Activated CD8-positive, alpha-beta memory T cell treated with anti-CD3 and anti-CD28 coated beads for 36 hours (primary cell): ENCODE data around the gene PLAAT4. TPM values are rescaled to one million over a fixed set of nuclear protein-coding genes. Genes with fewer than 3 reads are reported as not detected.

Source experiments
- CTCF ChIA-PET: fragments of 350-600 bp; sonication (Branson Sonifier 250); formaldehyde crosslinking; loops from one replicate; lab custom pipeline; 2021; ENCODE audit warnings: antibody characterized with exemption; lab: Charles Lee
- POLR2A ChIA-PET: fragments of 350-600 bp; sonication (Branson Sonifier 250); formaldehyde crosslinking; loops from one replicate; lab custom pipeline; 2021; ENCODE audit warnings: antibody characterized with exemption; lab: Charles Lee
- total RNA-seq, 2 experiments: library from RNA; stranded (reverse); gene quantifications; one replicate each; pipeline ENCODE4 v1.2.3, GENCODE V29; 2021

PLAAT4 gene, protein sequence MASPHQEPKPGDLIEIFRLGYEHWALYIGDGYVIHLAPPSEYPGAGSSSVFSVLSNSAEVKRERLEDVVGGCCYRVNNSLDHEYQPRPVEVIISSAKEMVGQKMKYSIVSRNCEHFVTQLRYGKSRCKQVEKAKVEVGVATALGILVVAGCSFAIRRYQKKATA
- 1 to 10 TPM; 7.4 to 9.9 TPM for total RNA-seq

DNA sequence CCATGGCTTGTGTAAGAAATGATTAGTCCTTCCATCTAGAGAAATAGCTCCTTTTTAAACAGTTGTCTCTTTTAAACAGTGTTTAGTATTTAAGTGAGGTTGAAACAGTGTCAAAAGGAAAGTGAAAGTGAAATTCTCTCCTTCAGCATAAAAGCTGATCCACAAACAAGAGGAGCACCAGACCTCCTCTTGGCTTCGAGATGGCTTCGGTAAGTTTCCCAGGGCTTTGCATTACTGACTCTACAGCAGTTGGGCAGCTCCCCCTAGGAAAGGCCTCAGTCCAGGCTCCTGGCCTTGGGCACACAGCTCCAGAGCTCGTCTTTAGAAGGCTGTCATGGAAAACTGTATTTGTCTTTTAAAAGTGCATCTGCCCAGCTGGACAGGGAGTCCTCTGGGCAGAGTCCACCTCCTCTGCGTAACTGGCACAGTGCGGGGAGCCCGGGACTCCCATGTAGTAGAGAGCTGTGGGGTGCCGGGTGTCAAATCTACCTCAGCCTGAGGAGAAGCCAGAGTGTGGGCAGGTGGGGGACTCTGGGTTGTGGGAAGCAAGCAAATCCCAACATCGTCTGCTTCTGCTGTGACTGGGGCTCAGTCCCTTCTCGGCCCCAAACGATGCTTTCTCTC lies at the start of gene PLAAT4:
TSS of gene PLAAT4 (plus strand) at position 140 of the 624 bp plus-strand sequence. CDS start at position 201, 61 bp downstream.
- ChIA-PET POLR2A (interaction anchor here (0.8 to 2.0 kb wide), 6 partner anchors 15 to 31 kb away, joined by 4 to 15 read pairs (median 5); partner anchors contain the start of gene PLAAT2), CTCF (interaction anchor here (0.8 to 4.3 kb wide), 5 partner anchors 10 to 93 kb away, joined by 3 to 34 read pairs (median 5); partner anchors contain the start of gene PLAAT5)

DNA sequence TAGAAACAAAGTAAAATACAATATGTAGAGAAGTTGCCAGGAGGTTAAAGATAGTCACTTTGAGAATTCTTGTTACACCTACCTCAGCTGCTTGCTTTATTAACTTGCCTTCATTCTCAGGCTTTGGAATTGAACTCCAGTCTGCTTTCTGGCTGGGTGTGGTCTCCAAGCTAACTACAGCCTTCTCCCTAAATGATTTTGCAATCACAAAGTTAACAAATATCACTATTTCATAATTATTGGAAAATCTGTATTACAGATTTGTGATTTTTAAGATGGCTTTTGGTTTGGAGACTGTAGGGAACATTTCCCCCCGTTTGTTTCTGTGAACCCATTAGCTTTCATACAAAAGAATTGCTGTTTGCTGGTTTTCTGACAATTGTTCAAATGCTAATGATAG lies 47.8 kb upstream of the PLAAT4 start:
- POLR2A ChIA-PET, result interaction anchor here (0.6 kb wide), 1 partner anchor 281 kb away, joined by 4 read pairs; no protein-coding TSS in a partner anchor
- CTCF ChIA-PET, result interaction anchor here (1.3 to 2.3 kb wide), 3 partner anchors 8 to 121 kb away, joined by 3 to 7 read pairs (median 3); no protein-coding TSS in a partner anchor

DNA sequence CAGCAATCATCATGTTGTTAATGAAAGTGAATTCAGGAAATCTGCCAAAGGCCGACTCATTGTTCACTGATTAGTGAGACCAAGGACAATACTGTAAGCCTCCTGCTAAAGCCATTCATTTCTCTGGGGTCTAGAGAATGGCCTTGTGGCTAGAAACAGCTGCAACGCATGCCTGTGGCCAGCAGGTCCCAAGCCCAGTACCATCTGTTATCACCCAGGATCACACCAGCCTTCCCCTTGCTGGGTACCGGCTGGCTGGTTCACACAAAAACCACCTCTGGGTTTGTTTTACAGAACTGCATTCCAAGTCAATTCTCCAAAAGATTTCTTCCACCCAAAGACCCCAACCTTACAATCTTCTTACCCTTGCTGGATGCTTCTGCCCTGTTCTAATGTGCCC lies 46.7 kb upstream of the PLAAT4 start:
- ChIA-PET CTCF (interaction anchor here (0.6 to 2.3 kb wide), 7 partner anchors 9 to 146 kb away, joined by 3 to 11 read pairs (median 5); partner anchors contain the start of gene PLAAT4), POLR2A (no interaction called here)

DNA sequence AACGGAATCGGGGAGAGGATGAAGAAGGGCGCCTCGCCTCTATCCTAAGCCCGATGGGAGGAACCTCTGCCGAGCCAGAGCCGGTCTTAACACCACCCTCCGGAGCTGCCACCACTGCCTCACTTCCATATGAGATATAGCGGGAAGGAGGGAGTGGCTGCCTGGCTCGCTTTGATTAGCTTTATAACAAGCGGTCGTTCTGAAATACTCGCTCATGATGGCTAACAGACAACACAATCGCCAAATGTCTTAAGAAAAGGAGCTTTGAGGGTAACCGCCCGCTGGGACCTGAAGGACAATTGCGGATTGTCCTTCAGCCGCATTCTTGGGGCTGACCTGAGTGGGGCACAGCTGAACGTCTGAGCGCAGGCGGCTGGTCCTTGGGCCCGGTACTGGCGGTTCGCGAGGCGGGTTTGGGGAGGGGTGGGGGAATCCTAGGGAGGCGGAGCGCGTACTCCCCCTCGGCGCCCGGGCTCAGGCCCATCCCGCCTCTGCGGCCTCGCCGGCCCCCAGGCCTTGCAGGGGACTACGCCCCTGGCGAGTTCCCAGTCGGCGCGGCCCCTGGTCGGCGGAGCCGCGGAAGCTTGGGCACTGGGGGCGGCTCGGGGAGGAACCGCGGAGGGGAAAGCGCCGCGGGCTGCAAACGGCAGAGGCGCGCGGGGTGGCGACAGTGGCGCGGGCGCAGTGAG lies 45.9 kb upstream of the PLAAT4 start, which contains the start of gene PLAAT5:
TSS of gene PLAAT5 (minus strand) at position 617 of the 689 bp plus-strand sequence. CDS start at position 484, 133 bp downstream.
- CTCF ChIA-PET, result interaction anchor here (0.6 to 2.3 kb wide), 6 partner anchors 10 to 547 kb away, joined by 3 to 11 read pairs (median 6); partner anchors contain the start of gene PLAAT4
- POLR2A ChIA-PET, result no interaction called here

DNA sequence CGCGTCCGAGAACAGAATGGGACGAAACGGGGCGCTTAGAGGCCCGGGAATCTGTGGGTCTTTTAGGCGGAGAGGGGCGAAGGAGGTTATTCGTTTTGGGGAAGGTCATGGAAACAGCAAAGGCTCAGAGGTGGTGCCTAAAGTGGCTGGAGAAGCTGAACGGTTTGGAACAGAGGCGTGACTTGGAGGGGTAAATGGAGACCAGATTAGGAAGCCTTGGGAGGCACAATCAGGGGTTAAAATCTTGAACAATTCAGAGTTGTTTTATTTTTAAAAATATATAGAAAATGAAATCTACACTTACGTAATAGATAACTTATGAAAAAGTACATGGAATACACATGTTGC lies 45.4 kb upstream of the PLAAT4 start:
- CTCF ChIA-PET, result interaction anchor here (0.6 to 2.0 kb wide), 6 partner anchors 10 to 547 kb away, joined by 3 to 11 read pairs (median 5); partner anchors contain the start of gene PLAAT4
- POLR2A ChIA-PET, result no interaction called here

DNA sequence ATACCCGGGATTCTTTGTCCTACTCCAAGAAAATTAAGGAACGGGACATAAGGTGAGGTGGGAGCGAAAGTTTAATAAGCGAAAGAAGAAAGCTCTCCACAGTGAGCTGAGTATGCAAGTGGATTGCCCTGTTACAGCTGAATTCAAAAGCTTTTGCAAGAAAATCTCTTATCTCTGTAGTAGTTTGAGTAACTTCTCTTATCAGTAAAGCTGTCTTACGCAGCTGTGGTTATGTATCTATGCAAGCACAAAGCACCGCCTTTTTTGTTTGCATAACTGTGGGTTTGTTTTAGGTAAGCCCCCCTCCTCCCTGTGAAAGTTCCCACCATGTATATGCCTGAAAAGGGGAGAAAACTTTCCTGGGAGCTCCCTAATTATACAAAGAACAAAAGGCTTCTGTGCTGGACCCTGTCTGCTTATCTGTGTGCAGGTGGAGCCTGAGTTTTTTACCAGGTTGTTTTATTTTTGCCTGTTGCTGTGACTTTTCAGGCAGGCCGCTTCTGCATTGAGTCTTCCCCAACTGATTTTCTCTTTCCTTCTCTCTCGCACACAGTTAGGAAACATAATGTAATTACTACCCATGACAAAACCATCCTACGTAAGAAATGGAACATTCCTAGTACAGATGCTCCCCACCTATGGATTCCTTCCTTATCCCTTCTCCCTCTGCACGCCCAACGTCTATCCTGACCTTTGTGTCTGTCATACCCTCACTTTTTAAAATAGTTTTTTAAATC lies 44.8 kb upstream of the PLAAT4 start:
- CTCF ChIA-PET, result interaction anchor here (0.7 to 2.0 kb wide), 3 partner anchors 11 to 17 kb away, joined by 3 to 11 read pairs (median 5); no protein-coding TSS in a partner anchor
- POLR2A ChIA-PET, result no interaction called here

DNA sequence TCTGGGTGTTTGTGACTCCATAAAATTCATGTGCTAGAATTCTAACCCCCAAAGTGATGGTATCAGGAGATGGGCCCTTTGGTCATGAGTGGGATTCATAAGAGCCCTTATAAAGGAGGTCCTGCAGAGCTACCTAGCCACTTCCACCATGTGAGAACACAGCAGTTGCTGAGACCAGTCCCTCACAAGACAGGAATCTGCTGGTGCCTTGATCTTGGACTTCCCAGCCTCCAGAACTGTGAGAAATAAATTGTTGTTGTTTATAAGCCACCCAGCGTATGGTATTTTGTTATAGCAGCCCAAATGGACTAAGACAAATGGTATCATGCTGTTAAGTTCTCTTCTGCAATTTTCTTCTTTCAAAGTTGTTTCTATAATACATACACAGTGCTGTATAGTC lies 44.2 kb upstream of the PLAAT4 start:
- ChIA-PET POLR2A (no interaction called here), CTCF (no interaction called here)

DNA sequence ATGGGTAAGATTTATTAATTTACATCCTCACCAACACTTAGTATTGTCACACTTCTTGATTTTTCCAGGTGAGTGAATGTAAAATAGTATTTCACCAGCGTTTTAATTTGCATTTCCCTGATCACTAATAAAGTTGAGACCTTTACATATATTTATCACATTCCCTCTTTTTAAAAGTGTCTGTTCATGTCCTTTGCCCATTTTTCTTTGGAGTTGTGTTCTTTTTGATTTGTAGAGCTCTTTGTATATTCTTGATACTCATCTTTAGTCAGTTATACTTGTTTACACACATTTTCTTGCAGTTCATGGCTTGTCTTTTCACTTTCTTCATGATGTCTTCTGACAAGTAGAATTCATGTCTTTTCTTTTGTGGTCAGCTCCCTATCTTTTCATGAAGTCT lies 43.5 kb upstream of the PLAAT4 start:
- ChIA-PET CTCF (interaction anchor here (0.6 to 0.7 kb wide), 4 partner anchors 13 to 189 kb away, joined by 3 to 5 read pairs (median 4); no protein-coding TSS in a partner anchor), POLR2A (no interaction called here)

DNA sequence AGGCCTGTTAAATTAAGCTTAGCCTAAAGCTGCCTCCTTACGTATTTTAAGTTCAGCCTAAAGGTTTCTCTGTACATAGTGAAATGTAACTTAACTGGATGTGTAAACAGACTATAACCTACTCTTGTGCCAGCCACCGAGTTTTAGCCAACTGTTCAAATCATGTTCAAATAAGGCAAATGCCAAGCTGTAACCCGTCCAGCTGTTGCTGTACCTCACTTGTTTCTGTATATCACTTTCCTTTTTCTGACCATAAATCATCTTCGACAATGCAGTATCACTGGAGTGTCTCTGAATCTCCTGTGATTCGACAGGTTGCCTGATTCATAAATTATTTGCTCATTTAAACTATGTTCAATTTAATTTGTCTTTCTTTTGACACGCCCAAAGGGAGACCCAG lies 41.6 kb upstream of the PLAAT4 start:
- POLR2A ChIA-PET, result no interaction called here
- CTCF ChIA-PET, result no interaction called here

DNA sequence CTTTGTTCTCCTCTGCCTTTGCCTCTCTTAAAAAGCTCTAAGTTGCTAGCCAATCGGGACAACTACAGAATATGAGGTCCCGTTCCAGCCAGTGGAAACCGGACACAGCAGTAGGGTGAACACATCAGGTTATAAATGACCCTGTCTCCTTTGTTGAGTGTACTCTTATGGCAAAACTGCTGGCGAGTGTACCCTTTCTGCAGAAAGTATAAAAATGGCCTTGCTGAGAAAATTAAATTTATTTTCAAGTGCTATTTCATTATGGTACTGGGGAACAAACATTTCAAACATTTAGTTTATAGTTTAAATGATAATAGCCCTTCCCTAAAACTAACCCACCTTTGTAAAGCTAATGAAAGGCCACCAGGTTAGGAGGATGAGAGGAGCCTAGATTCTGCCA lies 36.7 kb upstream of the PLAAT4 start:
- POLR2A ChIA-PET, result no interaction called here
- CTCF ChIA-PET, result no interaction called here

DNA sequence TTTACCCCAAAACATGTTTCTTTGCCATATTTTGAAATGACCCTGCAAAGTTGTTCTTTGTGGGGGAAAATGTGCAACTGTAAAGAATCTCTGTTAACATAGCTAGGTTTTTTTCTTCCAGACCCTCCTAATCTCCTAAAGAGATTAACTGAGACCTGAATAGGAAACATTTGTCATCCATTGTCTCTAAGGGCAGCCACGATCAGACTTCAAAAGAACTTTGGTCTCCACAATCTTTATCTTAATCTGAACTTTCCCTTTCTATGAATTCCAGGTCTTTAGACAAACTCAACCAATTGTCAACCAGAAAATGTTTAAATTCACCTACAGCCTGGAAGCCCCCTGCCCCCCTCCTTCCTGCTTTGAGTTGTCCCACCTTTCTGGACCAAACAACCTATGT lies 35.4 kb upstream of the PLAAT4 start:
- POLR2A ChIA-PET, result no interaction called here
- CTCF ChIA-PET, result no interaction called here

DNA sequence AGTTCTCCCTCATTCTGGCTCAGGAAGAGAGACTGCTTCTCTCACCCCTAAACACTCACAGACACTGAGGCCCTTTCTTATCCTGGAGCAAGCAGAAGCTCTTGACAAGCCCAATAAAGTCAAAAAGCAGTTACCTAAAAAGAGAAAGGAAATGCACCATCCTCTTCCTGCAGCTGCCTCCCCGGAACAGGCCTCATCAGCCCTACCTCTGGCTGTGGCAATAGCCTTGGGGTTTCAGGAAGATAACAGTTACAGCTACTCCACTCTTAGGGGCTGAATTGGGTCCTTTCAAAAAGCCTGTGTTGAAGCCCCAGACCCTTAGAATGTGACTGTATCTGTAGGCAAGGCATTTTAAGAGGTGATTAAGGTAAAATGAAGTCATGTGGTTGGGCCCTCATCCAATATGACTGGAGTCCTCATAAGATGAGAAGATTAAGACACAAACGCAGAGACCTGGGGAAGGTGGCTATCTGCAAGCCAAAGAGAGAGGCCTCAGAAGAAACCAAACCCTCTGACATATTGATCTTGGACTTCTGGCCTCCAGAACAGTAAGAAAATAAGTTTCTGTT lies 34.3 kb upstream of the PLAAT4 start:
- POLR2A ChIA-PET, result no interaction called here
- CTCF ChIA-PET, result no interaction called here

DNA sequence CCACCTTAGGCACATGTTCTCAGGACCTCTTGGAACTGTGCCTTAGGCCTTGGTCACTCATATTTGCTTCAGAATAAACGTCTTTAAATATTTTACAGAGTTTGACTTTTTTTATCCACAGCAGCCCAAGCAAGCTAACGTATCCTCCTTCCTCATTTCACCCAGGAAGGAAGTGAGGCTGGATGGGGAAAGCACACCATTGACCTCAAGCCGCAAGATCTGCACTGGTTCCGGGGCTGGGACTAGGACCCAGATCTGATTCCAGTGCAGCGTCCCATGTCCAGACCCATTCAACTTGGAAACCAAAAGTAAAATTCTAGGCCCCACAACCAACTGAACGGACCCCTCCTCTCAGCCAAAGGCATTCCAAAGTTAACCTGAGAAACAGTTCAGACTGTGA lies 33.1 kb upstream of the PLAAT4 start:
- ChIA-PET CTCF (no interaction called here), POLR2A (no interaction called here)

DNA sequence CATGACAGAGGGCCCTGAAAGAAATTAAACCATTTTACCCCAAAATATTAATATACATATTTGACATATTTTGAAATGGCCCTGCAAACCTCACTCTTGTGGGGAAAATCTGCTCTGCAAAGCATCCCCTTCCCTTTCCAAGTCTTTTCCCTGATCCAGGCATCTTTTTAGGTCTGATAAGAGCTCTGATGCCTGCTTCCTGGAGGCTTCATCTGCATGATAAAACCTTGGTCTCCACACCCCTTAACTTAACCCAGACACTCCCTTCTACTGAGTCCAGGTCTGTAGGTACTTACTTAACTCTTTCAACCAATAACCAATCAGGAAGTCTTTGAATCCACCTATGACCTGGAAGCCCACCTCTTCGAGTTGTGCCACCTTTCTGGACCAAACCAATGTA lies 32.6 kb upstream of the PLAAT4 start:
- POLR2A ChIA-PET, result no interaction called here
- CTCF ChIA-PET, result no interaction called here

DNA sequence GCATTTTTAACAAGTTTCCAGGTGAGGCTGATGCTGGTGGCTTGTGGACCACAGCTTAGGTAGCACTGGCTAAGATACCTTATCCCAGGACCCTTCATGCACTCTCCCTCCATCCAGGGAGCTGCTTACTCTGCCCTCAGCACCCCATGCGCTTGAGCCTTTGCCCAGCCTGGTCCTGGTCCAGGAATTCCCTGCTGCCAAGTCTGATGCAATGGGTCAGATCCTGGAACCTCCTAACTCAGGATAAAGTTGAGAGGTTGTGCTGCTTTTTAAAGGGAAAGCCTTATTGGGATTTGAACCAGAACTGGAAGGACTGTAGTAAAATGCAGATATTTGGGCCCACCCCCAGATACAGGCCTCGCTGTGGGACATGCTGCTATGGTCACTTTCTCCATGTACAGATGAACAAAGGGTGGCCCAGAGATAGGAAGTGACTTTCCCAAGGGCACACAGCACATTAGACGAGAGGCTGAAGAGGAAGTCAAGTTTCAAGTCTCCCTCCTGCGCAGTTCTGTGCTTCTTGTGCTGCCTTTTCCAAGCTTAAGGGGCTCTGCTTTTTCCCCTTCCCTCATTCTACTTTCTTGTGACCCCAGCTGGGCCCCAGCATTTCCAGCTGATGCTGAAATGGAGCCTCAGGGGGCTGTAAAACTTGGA lies 31.5 kb upstream of the PLAAT4 start:
- CTCF ChIA-PET, result no interaction called here

DNA sequence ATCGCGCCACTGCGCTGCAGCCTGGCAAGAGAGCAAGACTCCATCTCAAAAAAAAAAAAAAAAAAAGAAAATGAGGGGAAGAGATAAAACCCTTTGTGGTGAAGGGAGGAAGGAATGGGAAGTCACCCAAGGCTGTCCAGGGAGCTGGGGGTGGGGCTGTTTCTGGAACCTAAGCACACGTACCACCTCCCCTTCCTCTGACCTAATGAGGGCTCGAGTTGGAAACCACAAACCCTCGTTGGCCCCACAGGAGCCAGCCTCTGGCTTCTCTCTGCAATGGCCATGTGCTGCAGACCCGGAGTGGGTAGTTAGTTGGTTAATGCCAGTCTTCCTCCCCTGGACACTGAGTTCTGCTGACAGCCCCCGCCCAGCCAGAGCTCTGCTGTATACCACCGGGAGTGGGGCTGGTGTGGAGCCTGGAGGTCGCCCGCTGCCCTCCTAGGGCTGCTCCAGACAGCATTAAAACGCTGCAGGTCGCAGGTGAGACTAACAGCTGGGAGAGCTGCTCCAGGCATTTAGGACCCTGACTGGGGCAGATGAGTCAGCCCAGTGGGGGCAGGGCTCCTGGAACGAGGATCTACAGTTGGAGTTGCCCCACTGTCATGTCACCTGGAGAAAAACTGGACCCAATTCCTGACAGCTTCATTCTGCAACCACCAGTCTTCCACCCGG lies 30.6 kb upstream of the PLAAT4 start, which contains the start of gene LGALS12:
TSS of gene LGALS12 (plus strand) at position 228 of the 672 bp plus-strand sequence. CDS start at position 603, 375 bp downstream.
- POLR2A ChIA-PET, result no interaction called here
- CTCF ChIA-PET, result interaction anchor here (0.6 to 1.2 kb wide), 2 partner anchors 13 to 130 kb away, joined by 3 to 4 read pairs; no protein-coding TSS in a partner anchor

More for the DNA sequence above, 31.5 kb upstream of the PLAAT4 start:
- POLR2A ChIA-PET, result no interaction called here

DNA sequence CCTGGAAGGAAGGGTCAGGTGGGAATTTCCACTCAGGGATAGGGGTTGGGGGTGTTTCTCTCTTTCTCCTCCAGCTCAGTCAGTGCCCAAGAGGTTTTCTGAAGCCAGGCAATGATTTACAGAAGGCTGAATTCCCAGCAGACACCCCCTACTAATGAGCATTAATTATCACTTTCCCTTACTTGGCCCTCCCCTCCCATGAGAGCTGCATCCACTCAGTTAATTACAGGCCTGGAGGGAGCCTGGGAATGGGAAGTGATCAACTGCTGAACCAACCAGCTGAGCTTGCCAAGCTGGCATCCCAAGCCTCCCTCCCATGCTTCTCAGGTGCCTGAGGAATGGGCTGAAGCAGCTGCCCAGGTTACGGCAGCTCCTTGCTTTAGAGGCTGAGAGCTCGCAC lies 29.7 kb upstream of the PLAAT4 start:
- POLR2A ChIA-PET, result no interaction called here
- CTCF ChIA-PET, result interaction anchor here (1.2 kb wide), 1 partner anchor 129 kb away, joined by 4 read pairs; no protein-coding TSS in a partner anchor
